Epithelial cell of proximal tubule (primary cell): Measurements from ENCODE around the gene VSTM4. TPM values are rescaled to one million over a fixed set of nuclear protein-coding genes. Genes with fewer than 3 reads are reported as not detected.
A peak's percentile ranks its signal among the peaks of the same experiment; 100 is the strongest.

Experiments used
- DNase-seq: peaks from one replicate; pipeline ENCODE4 v3.0.0-alpha.2; 2011; ENCODE audit warnings: low read depth
- H3K4me3 ChIP-seq: 2 replicates; pipeline ENCODE4 v1.5.1; 2011; ENCODE audit warnings: low read depth, mild to moderate bottlenecking, low read length
- total RNA-seq: library from RNA; depleted of rRNA; stranded (reverse); fragments of >200 nt; gene quantifications from 2 replicates; pipeline ENCODE4 v1.2.3, GENCODE V29; 2015
- TF ChIP-seq, protein P1 (sequence below): conservative IDR thresholded peaks from 2 replicates; pipeline ENCODE4 v1.5.1; 2012; ENCODE audit warnings: low read depth, mild to moderate bottlenecking, low read length

The VSTM4 gene
- total RNA-seq, 1 donor from 2014 or later: 0.40 TPM

DNA sequence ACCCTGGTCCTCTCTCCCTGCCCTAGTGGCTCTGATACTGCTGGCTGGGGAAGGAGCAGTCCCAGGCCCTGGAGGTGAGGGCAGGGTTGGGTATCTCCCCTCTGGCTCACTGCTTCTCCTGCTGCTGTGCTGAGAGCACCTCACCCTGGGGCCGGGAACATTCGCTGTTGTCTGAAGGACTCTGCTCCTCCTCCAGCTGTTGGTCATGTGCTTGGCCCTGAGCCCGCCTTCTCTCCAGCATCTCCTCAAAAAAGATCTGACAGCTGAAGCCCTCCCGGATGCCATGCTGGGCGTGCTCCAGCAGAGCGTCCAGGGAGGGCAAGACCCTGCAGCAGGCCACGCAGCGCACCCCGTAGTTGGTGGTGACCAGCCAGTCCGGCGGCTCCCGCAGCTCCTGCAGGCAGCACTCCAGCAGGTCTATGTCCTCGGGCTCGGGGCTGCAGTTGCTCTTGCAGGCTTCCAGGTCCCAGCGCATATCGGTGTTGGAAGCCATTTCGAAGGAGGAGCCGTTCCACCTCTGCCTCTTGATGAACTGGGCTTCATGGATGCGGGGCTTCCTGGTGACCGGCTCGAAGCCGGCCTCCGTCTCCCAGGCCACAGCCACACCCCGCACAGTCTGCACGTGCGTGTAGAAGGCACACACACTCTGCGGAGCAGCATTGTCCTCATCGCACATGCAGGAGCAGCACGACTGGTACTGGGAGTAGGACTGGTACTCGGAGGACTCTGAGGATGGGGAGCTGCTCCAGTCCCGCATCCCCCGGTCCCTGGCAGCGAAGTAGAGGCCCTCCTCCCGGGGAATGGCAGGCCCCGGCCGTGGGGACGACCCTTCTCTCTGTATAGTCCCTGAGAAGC, 16.4 kb upstream of the VSTM4 start:
- no peak overlapping the region for H3K4me3 ChIP-seq
- no peak for DNase-seq
- TF ChIP-seq, protein P1, sequence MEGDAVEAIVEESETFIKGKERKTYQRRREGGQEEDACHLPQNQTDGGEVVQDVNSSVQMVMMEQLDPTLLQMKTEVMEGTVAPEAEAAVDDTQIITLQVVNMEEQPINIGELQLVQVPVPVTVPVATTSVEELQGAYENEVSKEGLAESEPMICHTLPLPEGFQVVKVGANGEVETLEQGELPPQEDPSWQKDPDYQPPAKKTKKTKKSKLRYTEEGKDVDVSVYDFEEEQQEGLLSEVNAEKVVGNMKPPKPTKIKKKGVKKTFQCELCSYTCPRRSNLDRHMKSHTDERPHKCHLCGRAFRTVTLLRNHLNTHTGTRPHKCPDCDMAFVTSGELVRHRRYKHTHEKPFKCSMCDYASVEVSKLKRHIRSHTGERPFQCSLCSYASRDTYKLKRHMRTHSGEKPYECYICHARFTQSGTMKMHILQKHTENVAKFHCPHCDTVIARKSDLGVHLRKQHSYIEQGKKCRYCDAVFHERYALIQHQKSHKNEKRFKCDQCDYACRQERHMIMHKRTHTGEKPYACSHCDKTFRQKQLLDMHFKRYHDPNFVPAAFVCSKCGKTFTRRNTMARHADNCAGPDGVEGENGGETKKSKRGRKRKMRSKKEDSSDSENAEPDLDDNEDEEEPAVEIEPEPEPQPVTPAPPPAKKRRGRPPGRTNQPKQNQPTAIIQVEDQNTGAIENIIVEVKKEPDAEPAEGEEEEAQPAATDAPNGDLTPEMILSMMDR: no peak

DNA sequence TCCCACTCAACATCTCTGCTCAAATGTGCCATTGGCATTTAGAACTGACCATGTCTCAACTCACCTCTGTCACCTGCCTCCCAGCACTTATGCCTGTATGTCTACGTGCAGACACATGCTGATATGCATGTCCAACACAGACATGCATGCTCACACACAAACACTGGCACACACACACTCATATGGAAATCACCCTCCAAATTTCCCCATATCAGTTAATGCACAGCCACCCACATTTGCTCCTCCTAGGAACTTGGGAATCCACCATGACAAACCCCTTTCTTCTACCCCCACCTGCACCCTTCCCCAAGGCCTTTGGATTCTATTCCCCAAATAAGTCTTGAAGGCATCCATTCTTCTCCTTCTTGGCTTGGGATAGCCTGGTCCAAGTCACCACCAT, 14.1 kb upstream of the VSTM4 start:
- no peak overlapping the region for H3K4me3 ChIP-seq
- no peak for DNase-seq
- TF ChIP-seq, protein P1: no peak

- TF ChIP-seq, protein P1: no peak
- no peak overlapping the region for H3K4me3 ChIP-seq
- no peak for DNase-seq
These were observed 13.5 kb upstream of the VSTM4 start for GRCh38 chr10:49128854-49129253.

DNA sequence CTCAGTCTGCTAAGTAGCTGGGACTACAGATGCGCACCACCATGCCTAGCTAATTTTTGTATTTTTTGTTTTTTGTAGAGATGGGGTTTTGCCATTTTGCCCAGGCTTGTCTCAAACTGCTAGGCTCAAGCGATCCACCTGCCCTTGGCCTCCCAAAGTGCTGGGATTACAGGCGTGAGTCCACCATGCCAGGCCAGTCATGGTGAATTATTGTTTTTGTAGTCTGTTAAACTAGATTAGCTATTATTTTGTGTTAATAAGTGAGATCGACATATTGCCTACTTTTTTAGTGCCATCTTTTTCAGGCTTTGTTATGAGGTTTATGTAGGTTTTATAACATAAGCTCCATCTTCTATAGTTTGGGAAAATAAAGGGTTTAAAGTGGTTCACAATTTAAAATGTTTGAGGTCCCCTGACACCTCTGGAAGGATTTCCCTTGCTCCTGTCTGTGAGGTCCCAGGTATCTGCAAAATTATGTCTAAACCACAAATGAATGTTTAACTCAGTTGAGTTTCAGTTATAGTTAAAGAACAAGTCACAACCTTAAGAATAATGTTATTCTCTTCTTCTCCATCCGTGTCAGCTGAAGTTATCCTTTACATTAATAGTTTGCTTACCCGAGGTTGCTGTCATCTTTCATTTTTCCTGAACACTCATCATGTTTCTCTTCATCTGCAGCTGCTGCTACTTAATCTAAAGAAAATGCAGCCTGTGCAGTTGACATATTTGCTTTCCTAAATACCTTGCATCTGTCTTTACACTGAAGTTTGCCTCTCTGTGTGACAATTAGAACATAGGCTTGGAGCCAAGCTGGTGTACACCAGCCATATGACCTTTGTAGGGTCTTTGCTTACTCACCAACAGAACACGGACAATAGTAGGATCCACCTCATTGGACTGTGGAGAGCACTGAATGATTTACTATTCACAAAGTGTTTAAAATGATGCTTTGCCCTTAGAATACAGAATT, 8.9 kb upstream of the VSTM4 start:
- TF ChIP-seq, protein P1: no peak
- H3K4me3 ChIP-seq: no peak overlapping the region
- peak; percentile 37 for DNase-seq

DNA sequence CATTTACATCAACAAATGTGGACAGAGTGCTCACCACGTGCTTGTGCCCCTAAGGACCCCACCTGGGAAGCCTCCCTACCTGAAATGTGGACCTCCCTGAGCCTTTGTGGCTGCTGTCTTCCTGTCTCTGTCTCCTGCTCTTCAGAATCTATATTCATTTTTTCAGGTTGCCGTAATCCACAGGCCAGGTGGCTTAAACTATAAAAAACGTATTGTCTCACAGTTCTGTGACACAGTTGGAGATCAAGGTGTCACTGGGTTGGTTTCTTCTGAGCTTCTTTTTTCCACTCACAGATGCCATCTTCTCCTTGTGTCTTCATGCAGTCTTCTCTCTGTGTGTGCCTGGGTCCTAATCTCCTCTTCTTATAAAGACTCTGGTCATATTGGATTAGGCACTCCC, 5.6 kb upstream of the VSTM4 start:
- TF ChIP-seq, protein P1: no peak
- no peak for DNase-seq
- H3K4me3 ChIP-seq: no peak overlapping the region

- TF ChIP-seq, protein P1: no peak
These were observed 4.4 kb upstream of the VSTM4 start for GRCh38 chr10:49119746-49120145.

More at GRCh38 chr10:49119746-49120145, 4.4 kb upstream of the VSTM4 start:
- DNase-seq: peak; percentile 53
- no peak overlapping the region for H3K4me3 ChIP-seq
